Kidney epithelial cell (primary cell): Measurements from ENCODE around the gene EPHA4. TPM values are rescaled to one million over a fixed set of nuclear protein-coding genes. Genes with fewer than 3 reads are reported as not detected.

Experiments used
- DNase-seq: peaks from one replicate; pipeline ENCODE4 v3.0.0-alpha.2; 2010; ENCODE audit warnings: low read depth
- H3K27me3 ChIP-seq: 2 replicates; pipeline ENCODE4 v1.6.0; 2011; ENCODE audit warnings: low read length; ENCODE audit not compliant: control insufficient read depth, insufficient read depth
- H3K36me3 ChIP-seq: 2 replicates; pipeline ENCODE4 v1.5.1; 2011; ENCODE audit warnings: low read length; ENCODE audit not compliant: control insufficient read depth, insufficient read depth
- H3K4me3 ChIP-seq: 2 replicates; pipeline ENCODE4 v1.5.1; 2011; ENCODE audit warnings: low read depth, mild to moderate bottlenecking, control low read depth, low read length
- CTCF ChIP-seq: IDR thresholded peaks from 2 replicates; pipeline ENCODE4 v1.5.1; 2011; ENCODE audit warnings: mild to moderate bottlenecking, moderate library complexity, low read length, control low read depth, inconsistent platforms; ENCODE audit not compliant: insufficient read depth, poor library complexity, severe bottlenecking
- total RNA-seq: library from RNA; depleted of rRNA; stranded (reverse); fragments of >200 nt; gene quantifications from 2 replicates; pipeline ENCODE4 v1.2.3, GENCODE V29; 2015

Gene EPHA4
- total RNA-seq, 1 donor from 2014 or later: 6.6 TPM

GRCh38 chr2:221551864-221552263, 20.2 kb downstream of the EPHA4 start:
- H3K36me3 ChIP-seq: no peaks in the 10 kb centered on the region
- TF ChIP-seq CTCF: no peak
- DNase-seq: no peak
- no peak overlapping the region for H3K4me3 ChIP-seq
- H3K27me3 ChIP-seq: no peaks in the 10 kb centered on the region

- no peaks in the 10 kb centered on the region for H3K27me3 ChIP-seq
- no peak for DNase-seq
- no peak for TF ChIP-seq CTCF
- no peak overlapping the region for H3K4me3 ChIP-seq
- no peaks in the 10 kb centered on the region for H3K36me3 ChIP-seq
These were observed 23.0 kb downstream of the EPHA4 start for GRCh38 chr2:221549143-221549542.

- no peak for DNase-seq
- Histone ChIP-seq H3K4me3 (no peak overlapping the region), H3K27me3 (no peaks in the 10 kb centered on the region), H3K36me3 (no peaks in the 10 kb centered on the region)
- no peak for TF ChIP-seq CTCF
These were observed 25.4 kb downstream of the EPHA4 start for GRCh38 chr2:221546505-221547225.

- Histone ChIP-seq H3K4me3 (no peak overlapping the region), H3K27me3 (no peaks in the 10 kb centered on the region), H3K36me3 (no peaks in the 10 kb centered on the region)
- no peak for TF ChIP-seq CTCF
- no peak for DNase-seq
These were observed 30.9 kb downstream of the EPHA4 start for GRCh38 chr2:221541131-221541735.

GRCh38 chr2:221539246-221539645, 32.9 kb downstream of the EPHA4 start:
- no peak for TF ChIP-seq CTCF
- Histone ChIP-seq H3K36me3 (no peaks in the 10 kb centered on the region), H3K4me3 (no peak overlapping the region), H3K27me3 (no peaks in the 10 kb centered on the region)
- no peak for DNase-seq
